ENCODE measurements around the gene KIAA0408. TPM values are rescaled to one million over a fixed set of nuclear protein-coding genes. Genes with fewer than 3 reads are reported as not detected.

Gene KIAA0408
- total RNA-seq, 1 experiment from 2014 or later = 34.7 TPM

GRCh38 chr6:127458222-127458621 is 967 bp downstream of the KIAA0408 start:
- CTCF ChIA-PET = no interaction called here
- H3K27ac ChIP-seq (ENCODE audit: low read depth, low read length, poor library complexity, severe bottlenecking) = peak overlapping the region; percentile 58

GRCh38 chr6:127457456-127458064 is 1.6 kb downstream of the KIAA0408 start:
- Histone ChIP-seq H3K9me3 (ENCODE audit: low read depth, low read length, poor library complexity, severe bottlenecking) (no peaks in the 10 kb centered on the region), H3K4me1 (ENCODE audit: insufficient read depth, low read length, poor library complexity, severe bottlenecking) (peaks cover 59% of the 10 kb centered on the region), H3K27me3 (replicated peaks; ENCODE audit: insufficient read depth, low read depth, low read length, poor library complexity) (no peaks in the 10 kb centered on the region), H3K27ac (ENCODE audit: low read depth, low read length, poor library complexity, severe bottlenecking) (peak overlapping the region; percentile 58), H3K36me3 (ENCODE audit: insufficient read depth, low read length, poor library complexity, severe bottlenecking) (no peaks in the 10 kb centered on the region), H3K4me3 (ENCODE audit: low read depth, low read length, poor library complexity, severe bottlenecking) (no peak overlapping the region)
- CTCF ChIA-PET = no interaction called here
- intact Hi-C loops (cut with micrococcal nuclease; ENCODE audit: unreplicated experiment) = loop anchor here (5.0 kb wide), 1 partner anchor 155 kb away; no protein-coding TSS in a partner anchor
- TF ChIP-seq CTCF (conservative IDR thresholded peaks at IDR 0.05; ENCODE audit: low read depth, low read length) = no peak
- no TSS peak for BruUV-seq (replicated peaks)
- peak; percentile 79 for DNase-seq (ENCODE audit: low spot score)
- POLR2A ChIA-PET (ENCODE audit: low non-redundant PET) = no interaction called here

More at GRCh38 chr6:127458222-127458621, 967 bp downstream of the KIAA0408 start:
- Histone ChIP-seq H3K4me3 (ENCODE audit: low read depth, low read length, poor library complexity, severe bottlenecking) (peak overlapping the region; percentile 28), H3K4me1 (ENCODE audit: insufficient read depth, low read length, poor library complexity, severe bottlenecking) (peaks cover 55% of the 10 kb centered on the region), H3K9me3 (ENCODE audit: low read depth, low read length, poor library complexity, severe bottlenecking) (no peaks in the 10 kb centered on the region), H3K27me3 (replicated peaks; ENCODE audit: insufficient read depth, low read depth, low read length, poor library complexity) (no peaks in the 10 kb centered on the region), H3K36me3 (ENCODE audit: insufficient read depth, low read length, poor library complexity, severe bottlenecking) (no peaks in the 10 kb centered on the region)
- no peak for DNase-seq (ENCODE audit: low spot score)
- no TSS peak for BruUV-seq (replicated peaks)
- intact Hi-C loops (cut with micrococcal nuclease; ENCODE audit: unreplicated experiment) = loop anchor here (5.0 kb wide), 1 partner anchor 156 kb away; no protein-coding TSS in a partner anchor
- POLR2A ChIA-PET (ENCODE audit: low non-redundant PET) = no interaction called here
- TF ChIP-seq EZH2 (IDR thresholded peaks at IDR 0.05; ENCODE audit: borderline replicate concordance, low read depth, low read length, poor library complexity, severe bottlenecking) = no peak
- no peak for TF ChIP-seq CTCF (conservative IDR thresholded peaks at IDR 0.05; ENCODE audit: low read depth, low read length)

GRCh38 chr6:127456465-127456864 is 2.7 kb downstream of the KIAA0408 start:
- no peak for TF ChIP-seq EZH2 (IDR thresholded peaks at IDR 0.05; ENCODE audit: borderline replicate concordance, low read depth, low read length, poor library complexity, severe bottlenecking)
- no peak for TF ChIP-seq CTCF (conservative IDR thresholded peaks at IDR 0.05; ENCODE audit: low read depth, low read length)
- Histone ChIP-seq H3K9me3 (ENCODE audit: low read depth, low read length, poor library complexity, severe bottlenecking) (no peaks in the 10 kb centered on the region), H3K27me3 (replicated peaks; ENCODE audit: insufficient read depth, low read depth, low read length, poor library complexity) (no peaks in the 10 kb centered on the region), H3K4me3 (ENCODE audit: low read depth, low read length, poor library complexity, severe bottlenecking) (no peak overlapping the region), H3K27ac (ENCODE audit: low read depth, low read length, poor library complexity, severe bottlenecking) (peak overlapping the region; percentile 38), H3K4me1 (ENCODE audit: insufficient read depth, low read length, poor library complexity, severe bottlenecking) (peaks cover 59% of the 10 kb centered on the region), H3K36me3 (ENCODE audit: insufficient read depth, low read length, poor library complexity, severe bottlenecking) (no peaks in the 10 kb centered on the region)
- no peak for DNase-seq (ENCODE audit: low spot score)
- CTCF ChIA-PET = no interaction called here
- BruUV-seq (replicated peaks) = no TSS peak
- POLR2A ChIA-PET (ENCODE audit: low non-redundant PET) = no interaction called here
- intact Hi-C loops (cut with micrococcal nuclease; ENCODE audit: unreplicated experiment) = loop anchor here (5.0 kb wide), 1 partner anchor 154 kb away; no protein-coding TSS in a partner anchor
